SK-N-SH (cell line): ENCODE data around the gene MYO15B. TPM values are rescaled to one million over a fixed set of nuclear protein-coding genes. Genes with fewer than 3 reads are reported as not detected.
"Not testable (repeated sequence)": the region's sequence is repeated elsewhere in the genome, so short reads cannot be mapped to it uniquely, and the experiment has no call there.

Source experiments
- CTCF ChIA-PET: fragments of 300-600, 350-600 bp; formaldehyde crosslinking; extraction: SDS; loops from one replicate; lab custom pipeline; 2021; lab: Yijun Ruan, JAX
- POLR2A ChIA-PET: fragments of 350-600 bp; sonication (Branson Sonifier 250); formaldehyde crosslinking; extraction: SDS; loops from one replicate; lab custom pipeline; 2020; ENCODE audit warnings: antibody characterized with exemption, inconsistent platforms; lab: Yijun Ruan, JAX
- DNase-seq: peaks from one replicate; pipeline ENCODE4 v3.0.0; 2012
- H2AFZ ChIP-seq: fragments of 200-600 bp; sonication (generic); 2 replicates; pipeline ENCODE4 v1.8.1; 2016; ENCODE audit warnings: antibody characterized with exemption, mild to moderate bottlenecking, low read depth
- H3F3A ChIP-seq: fragments of 200-600 bp; sonication (generic); replicated peaks from 2 replicates; pipeline ENCODE3; 2016; ENCODE audit warnings: antibody characterized with exemption, mild to moderate bottlenecking; ENCODE audit not compliant: insufficient read depth
- H3K27ac ChIP-seq, 2 experiments: fragments of 200-500 bp in 1 of 2; fragments of 200-600 bp in 1 of 2; sonication (Bioruptor generic) in 1 of 2; sonication (generic), shearing (Covaris generic) in 1 of 2; 2 replicates each; pipeline versions ENCODE4 v1.5.1 to v1.6.1; 2014 to 2016; ENCODE audit warnings: low read depth in 2 of 2, inconsistent platforms in 1 of 2, low read length in 1 of 2, mild to moderate bottlenecking in 1 of 2, mixed read lengths in 1 of 2
- H3K27me3 ChIP-seq: fragments of 200-600 bp; sonication (generic), shearing (Covaris generic); 2 replicates; pipeline ENCODE4 v1.6.1; 2016; ENCODE audit warnings: mixed run types; ENCODE audit not compliant: insufficient read depth
- H3K36me3 ChIP-seq, 2 experiments: fragments of 200-500 bp in 1 of 2; fragments of 200-600 bp in 1 of 2; sonication (Bioruptor generic) in 1 of 2; sonication (generic) in 1 of 2; replicated peaks in 1 of 2; 2 replicates each; pipeline versions ENCODE3 to v1.5.1; 2014 to 2016; ENCODE audit warnings: low read length in 1 of 2, mild to moderate bottlenecking in 1 of 2; ENCODE audit not compliant: insufficient read depth in 2 of 2, control insufficient read depth in 1 of 2
- H3K4me1 ChIP-seq, 2 experiments: fragments of 200-500 bp in 1 of 2; fragments of 200-600 bp in 1 of 2; sonication (Bioruptor generic) in 1 of 2; sonication (generic), shearing (Covaris generic) in 1 of 2; 2 replicates each; pipeline versions ENCODE4 v1.5.1 to v1.6.1; 2014 to 2016; ENCODE audit warnings: low read depth in 1 of 2, low read length in 1 of 2, mixed run types in 1 of 2; ENCODE audit not compliant: insufficient read depth in 2 of 2, control insufficient read depth in 1 of 2
- H3K4me2 ChIP-seq: fragments of 200-600 bp; sonication (generic), shearing (Covaris generic); 2 replicates; pipeline ENCODE4 v1.6.1; 2017; ENCODE audit warnings: mixed run types
- H3K4me3 ChIP-seq, 2 experiments: fragments of 200-500 bp in 1 of 2; fragments of 200-600 bp in 1 of 2; sonication (Bioruptor generic) in 1 of 2; sonication (generic), shearing (Covaris generic) in 1 of 2; 2 replicates each; pipeline versions ENCODE4 v1.5.1 to v1.8.1; 2014 to 2016; ENCODE audit warnings: low read depth in 2 of 2, inconsistent platforms in 1 of 2, low read length in 1 of 2, mild to moderate bottlenecking in 1 of 2, mixed read lengths in 1 of 2, moderate library complexity in 1 of 2
- H3K79me2 ChIP-seq: fragments of 200-600 bp; sonication (generic); 2 replicates; pipeline ENCODE4 v1.8.1; 2017; ENCODE audit warnings: mild to moderate bottlenecking; ENCODE audit not compliant: insufficient read depth
- H3K9ac ChIP-seq: fragments of 200-600 bp; sonication (generic); 2 replicates; pipeline ENCODE4 v1.6.1; 2017; ENCODE audit warnings: mixed run types
- H3K9me2 ChIP-seq: fragments of 200-600 bp; sonication (generic); 2 replicates; pipeline ENCODE4 v1.6.1; 2017; ENCODE audit warnings: mixed run types
- H3K9me3 ChIP-seq: fragments of 200-600 bp; sonication (generic); 2 replicates; pipeline ENCODE4 v1.6.1; 2017; ENCODE audit warnings: mixed run types, mild to moderate bottlenecking, moderate library complexity
- H4K20me1 ChIP-seq: fragments of 200-600 bp; sonication (generic); 2 replicates; pipeline ENCODE4 v1.6.1; 2017; ENCODE audit warnings: mild to moderate bottlenecking, mixed run types; ENCODE audit not compliant: insufficient read depth
- CHD2 ChIP-seq: fragments of 150-350 bp; IDR thresholded peaks from 2 replicates; pipeline ENCODE4 v1.6.1; 2018; ENCODE audit warnings: low read length; ENCODE audit not compliant: partially characterized antibody
- CTCF ChIP-seq: fragments of 200-600 bp; sonication (generic); IDR thresholded peaks from 2 replicates; pipeline ENCODE4 v1.6.1; 2017; ENCODE audit warnings: antibody characterized with exemption, mild to moderate bottlenecking, moderate library complexity
- ELF1 ChIP-seq: IDR thresholded peaks from 2 replicates; pipeline ENCODE4 v1.4.0; 2012
- FOSL2 ChIP-seq: IDR thresholded peaks from 2 replicates; pipeline ENCODE4 v1.4.0; 2012; ENCODE audit warnings: low read depth, mild to moderate bottlenecking, moderate library complexity, borderline replicate concordance
- GATA2 ChIP-seq: sonication (generic); formaldehyde crosslinking; IDR thresholded peaks from 2 replicates; pipeline ENCODE4 v1.5.0; 2020; ENCODE audit warnings: mild to moderate bottlenecking, missing genetic modification reagents
- MAX ChIP-seq: IDR thresholded peaks from 2 replicates; pipeline ENCODE4 v1.4.0; 2012; ENCODE audit warnings: low read depth
- MXI1 ChIP-seq: IDR thresholded peaks from 2 replicates; pipeline ENCODE4 v1.6.1; 2012; ENCODE audit warnings: mild to moderate bottlenecking, low read depth, low read length, improper control_type of control experiment
- NFIC ChIP-seq: IDR thresholded peaks from 2 replicates; pipeline ENCODE4 v1.4.0; 2012; ENCODE audit warnings: borderline replicate concordance
- RCOR1 ChIP-seq: fragments of 150-350 bp; IDR thresholded peaks from 2 replicates; pipeline ENCODE4 v1.6.1; 2017; ENCODE audit warnings: antibody characterized with exemption, low read length
- RFX5 ChIP-seq: IDR thresholded peaks from 2 replicates; pipeline ENCODE4 v1.6.1; 2012; ENCODE audit warnings: mild to moderate bottlenecking, improper control_type of control experiment, low read length
- RXRA ChIP-seq: IDR thresholded peaks from 2 replicates; pipeline ENCODE4 v1.4.0; 2012; ENCODE audit warnings: low read depth, mild to moderate bottlenecking, borderline replicate concordance
- YY1 ChIP-seq: IDR thresholded peaks from 2 replicates; pipeline ENCODE4 v1.4.0; 2012; ENCODE audit warnings: low read depth, mild to moderate bottlenecking
- WGBS: methylation state at CpG from one replicate; pipeline ENCODE4 v1.1.6; 2017; ENCODE audit warnings: low lambda C conversion rate; 5-methylcytosine and 5-hydroxymethylcytosine counted together
- polyA plus RNA-seq, 3 experiments: library from polyadenylated mRNA; depleted of rRNA; stranded (reverse); fragments of >200 nt; gene quantifications; 2 replicates each; pipeline ENCODE4 v1.2.3, GENCODE V29; 2012
- TF ChIP-seq, protein P1 (sequence below): IDR thresholded peaks from 2 replicates; pipeline ENCODE4 v1.4.0; 2012; ENCODE audit warnings: low read depth, borderline replicate concordance
- TF ChIP-seq, protein P2 (sequence below): IDR thresholded peaks from 2 replicates; pipeline ENCODE4; 2012

MYO15B gene
- polyA plus RNA-seq, 1 of the 3 experiments (the other 2 are of a cell fraction): 10.3 TPM

DNA sequence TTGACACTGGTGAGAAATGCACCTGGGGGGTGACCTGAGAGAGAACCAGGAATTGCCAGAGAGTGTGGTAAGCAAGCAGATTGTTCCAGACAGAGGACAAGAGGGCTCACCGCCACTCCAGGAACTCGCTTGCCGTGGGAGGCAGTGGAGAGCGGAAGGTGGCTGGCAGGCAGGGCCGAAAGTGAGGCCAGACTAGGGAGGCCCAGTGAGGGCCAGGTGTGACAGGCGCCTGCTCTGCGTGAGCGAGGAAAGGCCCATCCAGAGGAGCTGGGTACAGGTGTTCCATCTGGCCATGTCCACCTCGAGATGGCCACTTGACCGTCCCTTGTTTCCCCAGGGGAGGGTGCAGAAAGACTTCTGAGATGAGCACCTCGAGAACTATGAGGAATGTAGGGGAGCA lies 11.9 kb upstream of the MYO15B start:
- H3F3A ChIP-seq: no peaks in the 10 kb centered on the region
- H3K79me2 ChIP-seq: no peaks in the 10 kb centered on the region
- POLR2A ChIA-PET: no interaction called here
- DNase-seq: no peak
- H3K36me3 ChIP-seq: no peaks in the 10 kb centered on the region
- no peak overlapping the region for H3K9ac ChIP-seq
- no peak overlapping the region for H3K4me3 ChIP-seq
- no peaks in the 10 kb centered on the region for H4K20me1 ChIP-seq
- H3K27ac ChIP-seq: no peak overlapping the region
- no peaks in the 10 kb centered on the region for H3K9me2 ChIP-seq
- CTCF ChIA-PET: interaction anchor here (2.2 kb wide), 1 partner anchor 57 kb away, joined by 7 read pairs; the partner anchor contains the start of gene SMIM5
- H3K4me2 ChIP-seq: no peak overlapping the region
- no peak overlapping the region for H2AFZ ChIP-seq
- H3K9me3 ChIP-seq: no peaks in the 10 kb centered on the region
- TF ChIP-seq MAX: no peak
- TF ChIP-seq, protein P1, sequence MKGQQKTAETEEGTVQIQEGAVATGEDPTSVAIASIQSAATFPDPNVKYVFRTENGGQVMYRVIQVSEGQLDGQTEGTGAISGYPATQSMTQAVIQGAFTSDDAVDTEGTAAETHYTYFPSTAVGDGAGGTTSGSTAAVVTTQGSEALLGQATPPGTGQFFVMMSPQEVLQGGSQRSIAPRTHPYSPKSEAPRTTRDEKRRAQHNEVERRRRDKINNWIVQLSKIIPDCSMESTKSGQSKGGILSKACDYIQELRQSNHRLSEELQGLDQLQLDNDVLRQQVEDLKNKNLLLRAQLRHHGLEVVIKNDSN: no peak
- no peak for TF ChIP-seq NFIC
- TF ChIP-seq RCOR1: no peak
- TF ChIP-seq, protein P2, sequence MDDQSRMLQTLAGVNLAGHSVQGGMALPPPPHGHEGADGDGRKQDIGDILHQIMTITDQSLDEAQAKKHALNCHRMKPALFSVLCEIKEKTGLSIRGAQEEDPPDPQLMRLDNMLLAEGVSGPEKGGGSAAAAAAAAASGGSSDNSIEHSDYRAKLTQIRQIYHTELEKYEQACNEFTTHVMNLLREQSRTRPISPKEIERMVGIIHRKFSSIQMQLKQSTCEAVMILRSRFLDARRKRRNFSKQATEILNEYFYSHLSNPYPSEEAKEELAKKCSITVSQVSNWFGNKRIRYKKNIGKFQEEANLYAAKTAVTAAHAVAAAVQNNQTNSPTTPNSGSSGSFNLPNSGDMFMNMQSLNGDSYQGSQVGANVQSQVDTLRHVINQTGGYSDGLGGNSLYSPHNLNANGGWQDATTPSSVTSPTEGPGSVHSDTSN: no peak
- no peak for TF ChIP-seq CHD2
- TF ChIP-seq FOSL2: no peak
- no peak for TF ChIP-seq RXRA
- TF ChIP-seq ELF1: no peak
- no peaks in the 10 kb centered on the region; a peak in 1 of 4 replicates for H3K4me1 ChIP-seq
- WGBS: 77% methylated on average over 11 of the region's 11 CpGs
- no peaks in the 10 kb centered on the region for H3K27me3 ChIP-seq

DNA sequence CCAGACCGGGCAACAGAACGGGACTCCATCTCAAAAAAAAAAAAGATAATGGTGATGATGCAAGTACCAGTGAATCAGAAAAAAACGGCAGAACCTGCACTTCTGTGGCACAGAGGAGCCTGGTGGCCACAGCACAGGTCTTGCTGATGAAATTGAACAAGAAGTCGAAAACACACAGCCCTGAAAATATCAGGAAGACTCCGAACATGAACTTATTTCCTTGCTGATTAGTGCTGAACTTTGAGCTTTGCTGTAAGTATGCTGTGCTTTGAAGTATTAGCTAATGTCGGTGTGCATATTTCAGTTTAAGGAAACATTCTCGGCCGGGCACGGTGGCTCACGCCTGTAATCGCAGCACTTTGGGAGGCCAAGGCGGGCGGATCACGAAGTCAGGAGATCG lies 10.9 kb upstream of the MYO15B start:
- WGBS: 80% methylated on average over 15 of the region's 15 CpGs
- H3K79me2 ChIP-seq: no peaks in the 10 kb centered on the region
- no peaks in the 10 kb centered on the region for H3K27me3 ChIP-seq
- H3K9me3 ChIP-seq: no peaks in the 10 kb centered on the region
- no peak overlapping the region for H3K4me2 ChIP-seq
- TF ChIP-seq CTCF (no peak), MXI1 (no peak), NFIC (no peak), RXRA (no peak), GATA2 (CRISPR knock-in tag) (no peak), RFX5 (no peak), YY1 (no peak), ELF1 (no peak)
- H3F3A ChIP-seq: no peaks in the 10 kb centered on the region
- no peaks in the 10 kb centered on the region for H3K4me1 ChIP-seq
- ChIA-PET POLR2A (no interaction called here), CTCF (interaction anchor here (0.6 to 2.2 kb wide), 2 partner anchors 24 to 56 kb away, joined by 4 to 7 read pairs; partner anchors contain the start of gene SMIM5)
- no peaks in the 10 kb centered on the region for H4K20me1 ChIP-seq
- H3K4me3 ChIP-seq: no peak overlapping the region
- no peak overlapping the region for H3K9ac ChIP-seq
- DNase-seq: no peak
- no peaks in the 10 kb centered on the region for H3K9me2 ChIP-seq
- H2AFZ ChIP-seq: no peak overlapping the region
- no peak overlapping the region for H3K27ac ChIP-seq
- no peaks in the 10 kb centered on the region for H3K36me3 ChIP-seq

DNA sequence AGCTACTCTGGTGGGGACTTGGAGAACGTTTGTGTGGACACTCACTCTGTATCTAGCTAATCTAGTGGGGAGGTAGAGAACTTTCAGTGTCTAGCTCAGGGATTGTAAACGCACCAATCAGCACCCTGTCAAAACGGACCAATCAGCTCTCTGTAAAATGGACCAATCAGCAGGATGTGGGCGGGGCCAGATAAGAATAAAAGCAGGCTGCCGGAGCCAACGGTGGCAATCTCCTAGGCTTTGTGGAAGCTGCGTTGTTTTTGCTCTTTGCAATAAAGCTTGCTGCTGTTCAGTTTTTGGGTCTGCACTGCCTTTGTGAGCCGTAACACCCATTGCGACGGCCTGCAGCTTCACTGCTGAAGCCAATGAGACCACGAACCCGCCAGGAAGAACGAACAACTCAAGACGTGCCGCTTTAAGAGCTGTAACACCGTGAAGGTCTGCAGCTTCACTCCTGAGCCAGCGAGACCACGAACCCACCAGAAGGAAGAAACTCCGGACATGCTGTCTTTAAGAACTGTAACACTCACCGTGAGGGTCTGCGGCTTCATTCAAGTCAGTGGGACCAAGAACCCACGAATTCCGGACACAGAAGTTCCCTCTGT lies 6.4 kb upstream of the MYO15B start:
- ChIA-PET POLR2A (interaction anchor here (0.7 kb wide), 1 partner anchor 359 kb away, joined by 3 read pairs; the partner anchor contains the start of gene FBF1), CTCF (interaction anchor here (0.6 to 1.1 kb wide), 5 partner anchors 20 to 168 kb away, joined by 3 to 5 read pairs (median 3); partner anchors contain the start of genes SMIM5 and TMEM94)
- 79% methylated on average over 23 of the region's 23 CpGs for WGBS

More for the DNA sequence above, 6.4 kb upstream of the MYO15B start:
- H3K9me2 ChIP-seq, H3K9me3 ChIP-seq, H3K9ac ChIP-seq, H3K4me2 ChIP-seq, H3K27me3 ChIP-seq, DNase-seq, H4K20me1 ChIP-seq, H2AFZ ChIP-seq, H3K4me3 ChIP-seq, H3K27ac ChIP-seq, H3K4me1 ChIP-seq, H3K79me2 ChIP-seq, H3F3A ChIP-seq, H3K36me3 ChIP-seq: not testable (repeated sequence)
